ENCODE measurements around the gene MT1H. TPM values are rescaled to one million over a fixed set of nuclear protein-coding genes. Genes with fewer than 3 reads are reported as not detected.
"Not testable (repeated sequence)": the region's sequence is repeated elsewhere in the genome, so short reads cannot be mapped to it uniquely, and the experiment has no call there.

The MT1H gene
- total RNA-seq, 1 experiment from 2014 or later: not detected

- H3K9ac ChIP-seq (ENCODE audit: low read length); intact Hi-C loops (cut with micrococcal nuclease); H3K4me3 ChIP-seq (replicated peaks in 1 of 2; ENCODE audit: low read depth in 1 of 2, low read length in 2 of 2); H3K9me3 ChIP-seq (ENCODE audit: control insufficient read depth in 1 of 2, insufficient read depth in 1 of 2, low read depth in 1 of 2, low read length in 2 of 2); H3K9me2 ChIP-seq (ENCODE audit: insufficient read depth); ATAC-seq; BruUV-seq (replicated peaks); H4K20me1 ChIP-seq (ENCODE audit: insufficient read depth); H3K36me3 ChIP-seq (ENCODE audit: control insufficient read depth in 1 of 2, insufficient read depth in 2 of 2, low read length in 2 of 2); RAD21 ChIA-PET (ENCODE audit: low non-redundant PET in 1 of 2, low total read pairs in 2 of 2, uncharacterized antibody in 2 of 2, unreplicated experiment in 2 of 2); H2AFZ ChIP-seq (ENCODE audit: low read depth, low read length, poor library complexity, severe bottlenecking); H3K27ac ChIP-seq (ENCODE audit: low read depth, low read length); H3K4me2 ChIP-seq (ENCODE audit: low read length); DNase-seq (ENCODE audit: low read depth, low spot score); H3K27me3 ChIP-seq (ENCODE audit: insufficient read depth, low read length): not testable (repeated sequence)
- H3K4me1 ChIP-seq (ENCODE audit: control insufficient read depth in 1 of 2, insufficient read depth in 2 of 2, low read length in 2 of 2): peaks cover 11 to 36% of the 10 kb centered on the region in 2 experiments
- peaks cover 12% of the 10 kb centered on the region for H3K79me2 ChIP-seq (ENCODE audit: insufficient read depth, low read length)
- POLR2A ChIA-PET: interaction anchor here (9.4 kb wide), 1 partner anchor 13 kb away, joined by 344 read pairs; the partner anchor contains the start of gene MT2A
- CTCF ChIA-PET: interaction anchor here (0.9 to 1.5 kb wide), 2 partner anchors 20 to 79 kb away, joined by 3 to 5 read pairs; no protein-coding TSS in a partner anchor
These were observed 46.4 kb upstream of the MT1H start for GRCh38 chr16:56623184-56623583.

GRCh38 chr16:56623637-56624036 is 46.0 kb upstream of the MT1H start:
- Histone ChIP-seq H3K27ac (ENCODE audit: low read depth, low read length) (no peak overlapping the region), H3K4me1 (ENCODE audit: control insufficient read depth in 1 of 2, insufficient read depth in 2 of 2, low read length in 2 of 2) (peaks cover 12 to 39% of the 10 kb centered on the region in 2 experiments), H3K9me3 (ENCODE audit: control insufficient read depth in 1 of 2, insufficient read depth in 1 of 2, low read depth in 1 of 2, low read length in 2 of 2) (no peaks in the 10 kb centered on the region), H3K79me2 (ENCODE audit: insufficient read depth, low read length) (peaks cover 12% of the 10 kb centered on the region), H3K9ac (ENCODE audit: low read length) (no peak overlapping the region), H3K27me3 (ENCODE audit: insufficient read depth, low read length) (no peaks in the 10 kb centered on the region), H2AFZ (ENCODE audit: low read depth, low read length, poor library complexity, severe bottlenecking) (no peak overlapping the region), H3K4me2 (ENCODE audit: low read length) (no peak overlapping the region), H3K4me3 (replicated peaks in 1 of 2; ENCODE audit: low read depth in 1 of 2, low read length in 2 of 2) (no peak overlapping the region), H3K36me3 (ENCODE audit: control insufficient read depth in 1 of 2, insufficient read depth in 2 of 2, low read length in 2 of 2) (no peaks in the 10 kb centered on the region), H3K9me2 (ENCODE audit: insufficient read depth) (no peaks in the 10 kb centered on the region), H4K20me1 (ENCODE audit: insufficient read depth) (no peaks in the 10 kb centered on the region)
- RAD21 ChIA-PET (ENCODE audit: low non-redundant PET in 1 of 2, low total read pairs in 2 of 2, uncharacterized antibody in 2 of 2, unreplicated experiment in 2 of 2): no interaction called here
- intact Hi-C loops (cut with micrococcal nuclease): no loop called here
- no TSS peak for BruUV-seq (replicated peaks)
- TF ChIP-seq POLR2A (IDR thresholded peaks at IDR 0.05; ENCODE audit: borderline replicate concordance, extremely low read depth, insufficient read depth, insufficient read length) (no peak), MAX (IDR thresholded peaks at IDR 0.05) (no peak), YY1 (IDR thresholded peaks at IDR 0.05; ENCODE audit: extremely low read depth, insufficient replicate concordance, low read depth, low read length) (no peak), FOSL1 (IDR thresholded peaks at IDR 0.05; ENCODE audit: low read depth) (no peak), ZBTB33 (IDR thresholded peaks at IDR 0.05; ENCODE audit: extremely low read depth, insufficient replicate concordance, low read length) (no peak), EZH2phosphoT487 (IDR thresholded peaks at IDR 0.05; ENCODE audit: borderline replicate concordance) (no peak), ZNF274 (IDR thresholded peaks at IDR 0.05; ENCODE audit: low read depth, low read length) (no peak), ATF3 (IDR thresholded peaks at IDR 0.05) (no peak)
- CTCF ChIA-PET: interaction anchor here (0.9 to 1.5 kb wide), 2 partner anchors 20 to 78 kb away, joined by 3 to 5 read pairs; no protein-coding TSS in a partner anchor
- POLR2A ChIA-PET: interaction anchor here (9.4 kb wide), 1 partner anchor 13 kb away, joined by 344 read pairs; the partner anchor contains the start of gene MT2A
- ATAC-seq: no peak
- no peak for DNase-seq (ENCODE audit: low read depth, low spot score)

Data from HCT116 (cell line).